ENCODE measurements around the gene RANBP17.
"Not testable (repeated sequence)": the region's sequence is repeated elsewhere in the genome, so short reads cannot be mapped to it uniquely, and the experiment has no call there.

The RANBP17 gene

GRCh38 chr5:171297941-171298340 lies 436.1 kb downstream of the RANBP17 start:
- DNase-seq (ENCODE audit: low read depth, low spot score): not testable (repeated sequence)

- DNase-seq (ENCODE audit: low read depth, low spot score): no peak
Measured at GRCh38 chr5:171299228-171299627, 437.4 kb downstream of the RANBP17 start.

- no peak for DNase-seq (ENCODE audit: low read depth, low spot score)
Measured at GRCh38 chr5:171299851-171300250, 438.0 kb downstream of the RANBP17 start.

DNA sequence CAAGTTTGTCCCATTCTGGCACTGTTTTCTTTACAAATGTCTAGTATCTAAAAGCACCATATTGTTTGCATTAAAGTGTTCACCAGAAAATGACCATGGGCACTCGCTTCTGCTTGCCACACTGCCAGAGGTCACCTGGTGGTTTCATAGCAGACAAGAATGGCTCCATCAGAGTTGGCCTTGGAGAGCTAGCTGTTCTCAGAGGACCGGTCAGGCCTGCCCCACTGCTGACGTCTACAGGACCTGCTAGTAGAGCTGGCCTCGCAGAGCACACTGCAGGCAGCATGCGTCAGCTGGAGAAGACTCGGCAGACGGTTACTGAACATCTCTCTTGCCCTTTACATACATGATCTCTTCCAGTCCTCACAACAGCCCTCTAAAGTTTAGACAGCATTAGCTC lies 438.5 kb downstream of the RANBP17 start:
- no peak for DNase-seq (ENCODE audit: low read depth, low spot score)

- DNase-seq (ENCODE audit: low read depth, low spot score): no peak
Measured at GRCh38 chr5:171306166-171306565, 444.3 kb downstream of the RANBP17 start.

- DNase-seq (ENCODE audit: low read depth, low spot score): no peak
Measured at GRCh38 chr5:171306781-171307591, 445.2 kb downstream of the RANBP17 start.

- DNase-seq (ENCODE audit: low read depth, low spot score): no peak
Measured at GRCh38 chr5:171307789-171308452, 446.1 kb downstream of the RANBP17 start.

DNA sequence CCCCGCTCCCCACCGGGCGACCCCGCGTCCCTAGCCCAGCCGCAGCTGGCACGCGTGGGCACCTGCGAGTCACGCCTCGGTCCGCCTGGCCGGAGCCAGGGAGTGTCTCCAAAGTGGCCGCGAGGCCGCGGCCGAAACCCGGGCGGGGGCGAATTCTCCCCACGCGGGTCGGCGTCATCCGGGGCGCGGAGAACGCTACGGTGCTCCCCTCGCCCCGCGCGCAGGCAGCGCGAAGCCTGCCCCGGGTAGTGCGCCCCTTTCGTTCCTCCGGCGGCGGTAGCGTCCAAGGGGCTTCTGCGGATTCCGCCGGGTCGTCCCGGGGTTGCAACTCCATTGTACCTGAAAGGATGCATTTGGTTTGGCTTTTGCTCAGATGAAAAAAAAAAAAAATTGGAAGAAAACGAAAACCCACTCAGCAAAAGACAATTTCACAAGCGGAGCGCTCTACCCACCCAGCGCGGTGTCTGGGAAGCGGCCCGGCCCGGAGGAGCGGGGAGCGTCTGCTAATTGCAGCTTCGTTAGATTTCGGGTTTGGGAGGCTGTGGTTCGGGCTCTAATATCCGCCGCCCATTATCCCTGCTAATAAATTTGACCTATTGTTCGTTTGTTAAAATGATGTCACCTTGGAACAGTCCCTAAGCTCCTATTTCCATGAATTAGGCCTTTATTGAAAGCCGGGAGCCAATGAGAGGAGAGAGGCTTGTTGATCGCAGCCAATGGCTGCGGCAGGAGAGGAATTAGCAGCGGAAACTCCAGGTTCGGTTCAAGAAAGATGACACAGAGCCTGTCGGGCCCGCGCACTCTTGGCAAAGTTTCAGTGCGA lies 446.8 kb downstream of the RANBP17 start, which contains the start of gene TLX3:
Gene TLX3, plus strand, starts transcription at position 796 of the 823 bp plus-strand sequence. CDS start 118 bp downstream, outside the sequence.
- no peak for DNase-seq (ENCODE audit: low read depth, low spot score)

DNA sequence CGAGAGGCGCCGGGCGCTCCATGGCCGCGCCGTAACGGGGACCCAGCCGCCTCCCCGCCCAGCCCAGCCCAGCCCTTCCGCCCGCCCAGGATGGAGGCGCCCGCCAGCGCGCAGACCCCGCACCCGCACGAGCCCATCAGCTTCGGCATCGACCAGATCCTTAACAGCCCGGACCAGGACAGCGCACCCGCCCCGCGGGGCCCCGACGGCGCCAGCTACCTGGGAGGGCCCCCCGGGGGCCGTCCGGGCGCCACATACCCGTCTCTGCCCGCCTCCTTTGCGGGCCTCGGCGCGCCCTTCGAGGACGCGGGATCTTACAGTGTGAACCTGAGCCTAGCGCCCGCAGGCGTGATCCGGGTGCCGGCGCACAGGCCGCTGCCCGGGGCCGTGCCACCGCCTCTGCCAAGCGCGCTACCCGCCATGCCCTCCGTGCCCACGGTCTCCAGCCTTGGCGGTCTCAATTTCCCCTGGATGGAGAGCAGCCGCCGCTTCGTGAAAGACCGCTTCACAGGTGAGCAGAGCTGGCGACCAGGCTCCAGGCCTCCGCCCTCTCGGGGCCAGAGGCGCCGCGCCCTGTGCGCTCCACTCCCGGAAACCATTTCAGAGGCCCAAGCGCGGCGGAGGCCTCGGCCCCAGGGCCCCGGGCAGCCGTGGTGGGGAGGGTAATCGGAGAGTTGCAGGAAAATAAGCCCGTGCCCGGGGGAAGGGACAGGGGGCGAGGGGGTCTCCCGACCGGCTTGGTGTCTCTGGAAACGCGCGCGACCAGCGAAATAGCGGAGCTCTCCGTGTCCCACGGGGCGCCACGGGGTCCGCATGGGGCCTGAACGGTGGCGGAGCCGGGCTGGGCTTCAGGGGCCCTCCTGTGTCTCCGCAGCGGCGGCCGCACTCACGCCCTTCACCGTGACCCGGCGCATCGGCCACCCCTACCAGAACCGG lies 447.7 kb downstream of the RANBP17 start:
- DNase-seq (ENCODE audit: low read depth, low spot score): no peak

- no peak for DNase-seq (ENCODE audit: low read depth, low spot score)
Measured at GRCh38 chr5:171310212-171310818, 448.5 kb downstream of the RANBP17 start.

- DNase-seq (ENCODE audit: low read depth, low spot score): no peak
Measured at GRCh38 chr5:171310819-171311321, 449.1 kb downstream of the RANBP17 start.

GRCh38 chr5:171311322-171312077 lies 449.7 kb downstream of the RANBP17 start:
- no peak for DNase-seq (ENCODE audit: low read depth, low spot score)

DNA sequence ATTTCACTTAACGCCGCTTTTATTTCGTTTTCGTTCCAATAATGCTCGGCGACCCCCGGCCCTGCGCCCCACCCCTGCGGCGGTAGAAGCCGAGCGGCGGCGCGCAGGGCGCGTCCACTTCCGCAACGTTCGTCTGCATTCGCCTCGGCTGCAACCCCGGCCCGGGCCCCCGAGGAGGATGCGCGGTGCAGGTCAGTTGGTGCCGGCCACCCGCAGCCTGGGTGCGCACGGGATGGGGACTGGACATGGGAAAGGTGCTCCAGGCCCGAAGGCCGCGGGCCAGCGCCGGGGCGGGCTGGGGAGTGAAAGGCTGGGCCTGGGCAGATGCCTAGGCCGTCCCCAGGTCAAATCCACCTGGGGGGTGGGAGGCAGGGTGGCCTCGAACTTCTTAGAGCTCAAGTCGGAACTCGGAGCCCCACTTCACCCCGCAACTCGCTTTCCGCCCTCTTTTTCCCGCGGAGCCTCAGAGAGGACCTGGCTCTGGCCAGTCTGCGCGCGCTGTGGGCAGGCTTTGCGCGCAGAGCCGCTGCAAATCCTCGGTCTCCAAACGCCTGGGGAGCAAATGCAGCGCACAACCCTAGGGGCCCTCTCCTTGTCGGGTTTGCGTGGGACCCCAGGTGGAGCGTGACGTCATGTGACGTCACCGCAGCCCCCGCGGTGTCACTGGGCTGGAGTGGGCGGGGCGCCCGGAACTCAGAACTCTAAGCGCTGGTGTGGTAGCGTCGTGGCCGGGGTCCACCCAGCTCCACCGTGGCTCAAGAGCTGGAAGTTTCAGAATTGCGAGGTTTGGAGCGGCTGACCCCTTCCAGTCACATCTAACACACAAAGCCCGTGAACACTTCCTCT lies 450.5 kb downstream of the RANBP17 start:
- no peak for DNase-seq (ENCODE audit: low read depth, low spot score)

DNA sequence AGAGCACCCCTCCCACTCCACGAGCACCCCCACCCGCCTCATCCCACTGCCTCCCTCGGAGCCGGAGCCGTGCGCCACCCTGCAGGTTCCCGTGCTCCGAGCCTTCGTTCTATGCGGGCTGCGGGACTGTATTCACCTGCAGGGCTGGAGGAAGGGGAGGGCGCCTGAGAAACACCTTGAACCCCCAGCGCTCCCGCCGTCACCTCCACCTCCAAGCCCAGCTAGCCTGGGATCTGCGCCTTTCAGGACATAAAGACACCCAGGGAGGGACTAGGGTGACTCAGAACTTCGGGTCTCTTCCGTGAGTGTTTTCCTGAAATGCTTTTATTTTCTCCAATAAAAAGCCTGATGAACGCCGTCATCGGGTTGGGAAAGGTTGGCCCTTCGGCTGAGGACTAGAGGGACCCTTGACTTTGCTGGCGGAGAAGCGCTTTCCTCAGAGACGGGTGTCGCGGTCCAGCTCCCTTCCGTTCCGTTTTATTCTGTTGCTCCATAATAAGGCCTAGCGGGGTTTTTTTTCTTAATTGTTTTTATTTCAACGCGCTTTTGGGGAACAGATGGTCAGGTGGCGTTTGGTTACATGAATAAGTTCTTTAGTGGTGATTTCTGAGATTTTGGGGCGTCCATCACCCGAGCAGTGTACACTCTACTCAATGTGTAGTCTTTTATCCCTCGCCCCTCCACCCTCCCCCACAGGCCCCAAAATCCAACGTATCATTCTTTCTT lies 451.8 kb downstream of the RANBP17 start:
- DNase-seq (ENCODE audit: low read depth, low spot score): no peak

GRCh38 chr5:171314728-171315385 lies 453.0 kb downstream of the RANBP17 start:
- no peak for DNase-seq (ENCODE audit: low read depth, low spot score)

- DNase-seq (ENCODE audit: low read depth, low spot score): no peak
Measured at GRCh38 chr5:171315386-171315891, 453.6 kb downstream of the RANBP17 start.

DNA sequence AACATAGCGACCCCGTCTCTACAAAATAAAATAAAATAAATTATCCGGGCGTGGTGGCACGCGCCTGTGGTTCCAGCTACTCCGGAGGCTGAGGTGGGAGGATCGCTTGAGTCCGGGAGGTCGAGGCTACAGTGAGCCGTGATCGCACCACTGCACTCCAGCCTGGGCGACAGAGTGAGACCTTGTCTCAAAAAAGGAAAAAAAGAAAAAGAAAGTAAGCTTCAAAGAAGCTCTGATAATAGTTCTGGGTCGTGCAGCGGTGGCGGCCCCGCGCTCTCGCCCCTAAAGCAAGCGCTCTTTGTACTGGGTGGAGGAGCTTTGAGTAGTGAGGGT lies 454.1 kb downstream of the RANBP17 start:
- no peak for DNase-seq (ENCODE audit: low read depth, low spot score)
